Measurements from ENCODE around the gene PREB.
A peak's percentile ranks its signal among the peaks of the same experiment; 100 is the strongest.

Gene PREB

GRCh38 chr2:27136751-27137150, 2.3 kb upstream of the PREB start:
- no peak for TF ChIP-seq CTCF (IDR thresholded peaks at IDR 0.05; ENCODE audit: low read depth, low read length, missing control alignments)
- no peak overlapping the region for H3K4me3 ChIP-seq (ENCODE audit: low read depth, low read length)
- in situ Hi-C loops (cut with HindIII; ENCODE audit: low sequenced_read_pairs): no loop called here
- no peak for DNase-seq (ENCODE audit: low read depth)

- no peak for TF ChIP-seq CTCF (IDR thresholded peaks at IDR 0.05; ENCODE audit: low read depth, low read length, missing control alignments)
- no peak overlapping the region for H3K4me3 ChIP-seq (ENCODE audit: low read depth, low read length)
- in situ Hi-C loops (cut with HindIII; ENCODE audit: low sequenced_read_pairs): no loop called here
- no peak for DNase-seq (ENCODE audit: low read depth)
These were observed 1.1 kb upstream of the PREB start for GRCh38 chr2:27135478-27135955.

GRCh38 chr2:27134781-27135477, 493 bp upstream of the PREB start:
- in situ Hi-C loops (cut with HindIII; ENCODE audit: low sequenced_read_pairs): no loop called here
- H3K4me3 ChIP-seq (ENCODE audit: low read depth, low read length): peak overlapping the region; percentile 92
- DNase-seq (ENCODE audit: low read depth): no peak
- no peak for TF ChIP-seq CTCF (IDR thresholded peaks at IDR 0.05; ENCODE audit: low read depth, low read length, missing control alignments)

- in situ Hi-C loops (cut with HindIII; ENCODE audit: low sequenced_read_pairs): no loop called here
- TF ChIP-seq CTCF (IDR thresholded peaks at IDR 0.05; ENCODE audit: low read depth, low read length, missing control alignments): no peak
- peak overlapping the region; percentile 92 for H3K4me3 ChIP-seq (ENCODE audit: low read depth, low read length)
- no peak for DNase-seq (ENCODE audit: low read depth)
These were observed 1.1 kb downstream of the PREB start for GRCh38 chr2:27133195-27133875.

GRCh38 chr2:27131429-27131828, 3.0 kb downstream of the PREB start:
- in situ Hi-C loops (cut with HindIII; ENCODE audit: low sequenced_read_pairs): no loop called here
- no peak for DNase-seq (ENCODE audit: low read depth)
- TF ChIP-seq CTCF (IDR thresholded peaks at IDR 0.05; ENCODE audit: low read depth, low read length, missing control alignments): no peak
- no peak overlapping the region for H3K4me3 ChIP-seq (ENCODE audit: low read depth, low read length)

GRCh38 chr2:27130396-27130795, 4.0 kb downstream of the PREB start:
- DNase-seq (ENCODE audit: low read depth): no peak
- in situ Hi-C loops (cut with HindIII; ENCODE audit: low sequenced_read_pairs): no loop called here
- H3K4me3 ChIP-seq (ENCODE audit: low read depth, low read length): no peak overlapping the region
- TF ChIP-seq CTCF (IDR thresholded peaks at IDR 0.05; ENCODE audit: low read depth, low read length, missing control alignments): no peak
